UCSD-AML1 (cell line): ENCODE data around the gene SNX1.
A peak's percentile ranks its signal among the peaks of the same experiment; 100 is the strongest.

ENCODE experiments used
- DNase-seq: peaks from one replicate; lab custom pipeline; 2025; ENCODE audit not compliant: unreplicated experiment; lab: John Stamatoyannopoulos, UW

The SNX1 gene

DNA sequence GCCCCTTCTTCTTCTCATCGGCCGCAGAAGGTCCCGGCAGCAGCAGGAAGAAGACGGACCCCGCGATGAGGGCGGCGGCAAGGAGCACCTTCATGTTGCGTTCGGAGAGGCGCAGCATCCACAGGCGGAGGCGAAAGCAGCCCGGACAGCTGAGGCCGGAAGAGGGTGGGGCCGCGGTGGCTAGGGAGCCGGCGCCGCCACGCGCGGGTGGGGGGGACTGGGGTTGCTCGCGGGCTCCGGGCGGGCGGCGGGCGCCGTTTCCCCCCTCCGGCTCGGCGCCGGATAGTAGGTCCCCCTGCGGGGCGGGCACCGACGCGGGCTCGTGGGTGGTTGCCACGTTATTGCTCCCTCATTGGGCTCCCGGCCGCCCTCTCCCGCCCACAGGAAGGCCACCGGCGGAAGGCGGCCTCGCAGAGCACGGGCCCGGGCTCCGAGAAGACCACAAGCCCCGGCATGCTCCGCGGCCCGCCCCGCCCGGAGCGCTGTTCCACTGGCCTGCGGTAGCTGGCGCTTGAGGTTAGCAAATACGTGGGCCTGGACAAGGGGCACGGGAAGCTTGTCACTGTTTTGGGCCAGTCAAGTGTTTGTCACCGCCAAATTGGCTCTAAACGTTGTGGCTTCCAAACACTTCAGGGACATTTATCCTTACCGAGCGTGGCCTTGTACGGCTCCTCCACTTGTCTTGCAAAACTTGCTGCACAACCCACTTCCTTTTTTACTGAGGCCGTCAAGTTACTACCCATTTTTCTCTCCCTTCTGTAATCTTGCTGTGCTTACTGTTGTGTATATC is 67.3 kb downstream of the SNX1 start, which contains the start of gene PPIB:
PPIB (minus strand) TSS at position 154 of the 790 bp plus-strand sequence; CDS start at position 118, 36 bp downstream.
- peak; percentile 99 for DNase-seq

GRCh38 chr15:64163659-64164362 is 68.0 kb downstream of the SNX1 start:
- DNase-seq, result peak; percentile 65

- no peak for DNase-seq
These were observed 68.7 kb downstream of the SNX1 start for GRCh38 chr15:64164436-64164835.

DNA sequence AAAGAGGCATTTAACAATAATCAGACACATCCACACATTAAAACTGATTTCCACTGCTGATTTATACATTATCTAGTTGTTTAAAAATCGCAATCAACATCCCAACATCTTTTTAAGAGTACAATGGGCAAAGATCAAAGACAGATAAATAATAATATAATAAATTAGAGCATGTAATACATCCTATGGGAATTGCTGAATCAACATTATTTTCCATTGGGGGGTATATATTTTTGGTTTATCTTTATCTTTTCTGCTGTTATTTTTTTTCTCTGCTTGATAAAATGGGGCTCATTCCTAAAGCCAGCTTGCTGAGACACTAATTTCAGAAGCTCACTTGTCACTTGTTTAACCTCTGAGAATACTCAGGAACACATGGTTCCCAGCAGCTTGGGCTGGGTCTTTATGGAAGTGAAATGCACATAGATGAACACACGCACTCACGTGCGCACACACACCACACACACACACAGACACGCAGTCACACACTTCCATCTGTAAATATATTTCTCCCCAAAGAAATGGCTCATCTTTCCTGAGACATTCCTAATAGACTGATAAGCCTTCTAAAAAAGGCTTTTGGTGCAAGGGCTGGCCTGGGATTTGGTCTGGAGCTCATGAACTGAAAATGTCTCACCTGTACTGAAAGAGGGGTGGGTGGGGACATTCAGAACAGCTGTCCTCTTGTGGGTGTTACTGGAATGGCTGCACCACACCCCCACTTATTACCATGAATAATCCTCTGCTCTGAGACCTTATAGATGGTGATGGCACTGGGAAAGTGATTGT is 70.5 kb downstream of the SNX1 start:
- DNase-seq, result no peak

DNA sequence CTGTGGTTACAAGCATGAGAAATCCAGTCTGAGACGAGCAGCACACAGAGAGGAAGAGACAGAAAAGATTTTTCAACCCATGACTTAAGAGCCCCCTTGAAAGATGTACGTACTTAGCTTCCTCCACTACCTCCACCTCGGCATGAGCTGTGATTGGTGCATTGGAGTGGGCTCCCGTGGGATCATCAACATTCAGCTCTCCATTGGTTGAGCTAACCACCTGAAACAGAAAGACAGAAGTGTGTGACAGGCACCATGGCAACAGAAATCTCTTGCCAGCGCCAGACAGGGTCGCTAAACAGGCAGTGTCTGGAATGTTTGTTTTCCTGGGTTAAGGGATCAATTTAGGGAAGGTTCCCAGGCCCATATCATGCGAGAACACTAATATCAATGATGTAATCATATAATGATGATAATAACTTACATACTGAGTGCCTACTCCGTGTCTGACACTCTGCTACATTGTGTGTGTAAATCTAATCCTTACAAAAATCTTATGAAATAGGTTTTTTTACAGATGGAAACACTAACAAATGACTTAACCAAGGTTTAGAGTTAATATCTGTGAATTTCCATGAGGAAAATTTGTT is 84.5 kb downstream of the SNX1 start:
- no peak for DNase-seq

DNA sequence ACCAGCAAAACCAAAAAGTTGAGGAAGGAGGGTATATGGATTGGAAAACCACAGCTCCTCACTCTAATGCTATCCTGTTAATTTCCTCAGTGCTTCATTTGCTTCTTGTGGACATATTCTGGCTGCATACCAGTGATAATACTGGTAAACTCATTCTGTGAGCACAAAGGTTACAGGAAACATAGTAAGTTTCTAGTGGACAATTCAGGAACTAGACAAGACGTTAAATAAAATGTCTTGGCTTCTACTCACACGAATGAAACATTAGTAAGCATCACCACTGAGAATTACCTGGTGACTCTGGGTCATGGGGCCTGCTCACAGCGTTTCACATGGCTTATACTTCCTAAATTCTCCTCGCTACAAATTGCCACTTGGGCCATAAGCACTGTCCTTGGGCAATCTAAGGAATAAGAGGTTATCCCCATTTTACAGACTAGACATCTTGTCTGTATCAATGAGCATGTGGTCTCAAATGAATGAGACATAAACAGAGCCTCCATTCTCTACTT is 87.1 kb downstream of the SNX1 start:
- DNase-seq, result no peak

- DNase-seq, result no peak
These were observed 89.5 kb downstream of the SNX1 start for GRCh38 chr15:64185146-64185911.

- no peak for DNase-seq
These were observed 91.8 kb downstream of the SNX1 start for GRCh38 chr15:64187396-64188191.
